ENCODE data around the gene OTUD7B. TPM values are rescaled to one million over a fixed set of nuclear protein-coding genes. Genes with fewer than 3 reads are reported as not detected.

Gene OTUD7B
- total RNA-seq, 1 donor from 2014 or later: 29.5 TPM

DNA sequence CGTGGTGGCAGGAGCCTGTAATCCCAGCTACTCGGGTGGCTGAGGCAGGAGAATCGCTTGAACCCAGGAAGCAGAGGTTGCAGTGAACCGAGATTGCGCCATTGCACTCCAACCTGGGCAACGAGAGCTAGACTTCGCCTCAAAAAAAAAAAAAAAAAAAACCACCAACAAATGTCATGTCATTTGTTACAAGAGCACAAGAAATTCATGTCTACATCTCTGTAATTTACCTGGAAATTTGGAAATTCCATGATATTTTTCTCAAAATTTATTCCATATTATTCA is 40.5 kb upstream of the OTUD7B start:
- DNase-seq: no peak
- TF ChIP-seq, protein P1, sequence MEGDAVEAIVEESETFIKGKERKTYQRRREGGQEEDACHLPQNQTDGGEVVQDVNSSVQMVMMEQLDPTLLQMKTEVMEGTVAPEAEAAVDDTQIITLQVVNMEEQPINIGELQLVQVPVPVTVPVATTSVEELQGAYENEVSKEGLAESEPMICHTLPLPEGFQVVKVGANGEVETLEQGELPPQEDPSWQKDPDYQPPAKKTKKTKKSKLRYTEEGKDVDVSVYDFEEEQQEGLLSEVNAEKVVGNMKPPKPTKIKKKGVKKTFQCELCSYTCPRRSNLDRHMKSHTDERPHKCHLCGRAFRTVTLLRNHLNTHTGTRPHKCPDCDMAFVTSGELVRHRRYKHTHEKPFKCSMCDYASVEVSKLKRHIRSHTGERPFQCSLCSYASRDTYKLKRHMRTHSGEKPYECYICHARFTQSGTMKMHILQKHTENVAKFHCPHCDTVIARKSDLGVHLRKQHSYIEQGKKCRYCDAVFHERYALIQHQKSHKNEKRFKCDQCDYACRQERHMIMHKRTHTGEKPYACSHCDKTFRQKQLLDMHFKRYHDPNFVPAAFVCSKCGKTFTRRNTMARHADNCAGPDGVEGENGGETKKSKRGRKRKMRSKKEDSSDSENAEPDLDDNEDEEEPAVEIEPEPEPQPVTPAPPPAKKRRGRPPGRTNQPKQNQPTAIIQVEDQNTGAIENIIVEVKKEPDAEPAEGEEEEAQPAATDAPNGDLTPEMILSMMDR (IDR thresholded peaks at IDR 0.05): no peak
- intact Hi-C loops (cut with DNase I): no loop called here

DNA sequence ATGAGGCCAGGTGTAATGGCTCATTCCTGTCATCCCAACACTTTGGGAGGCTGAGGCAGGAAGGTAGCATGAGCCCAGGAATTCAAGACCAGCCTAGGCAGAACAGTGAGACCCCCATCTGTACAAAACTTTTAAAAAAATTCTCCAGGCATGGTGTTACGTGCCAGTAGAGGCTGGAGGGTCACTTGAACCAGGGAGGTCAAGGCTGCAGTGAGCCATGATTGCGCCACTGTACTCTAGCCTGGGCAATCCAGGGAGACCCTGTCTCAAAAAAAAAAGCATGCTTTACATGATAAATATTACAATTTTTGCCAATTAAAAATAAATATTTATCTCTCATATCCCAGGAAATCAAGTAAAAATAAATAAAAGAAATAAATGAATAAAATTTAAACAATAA is 39.4 kb upstream of the OTUD7B start:
- intact Hi-C loops (cut with DNase I): loop anchor here (5.0 kb wide), 1 partner anchor 88 kb away; no protein-coding TSS in a partner anchor

More for the DNA sequence above, 40.5 kb upstream of the OTUD7B start:
- Histone ChIP-seq H3K4me3 (no peak overlapping the region), H3K36me3 (no peaks in the 10 kb centered on the region), H3K9me3 (no peaks in the 10 kb centered on the region), H3K27ac (no peak overlapping the region), H3K4me1 (no peaks in the 10 kb centered on the region), H3K27me3 (ENCODE audit: low read depth) (no peaks in the 10 kb centered on the region)
- peak in 1 of 2 donors; percentile 18 for ATAC-seq

DNA sequence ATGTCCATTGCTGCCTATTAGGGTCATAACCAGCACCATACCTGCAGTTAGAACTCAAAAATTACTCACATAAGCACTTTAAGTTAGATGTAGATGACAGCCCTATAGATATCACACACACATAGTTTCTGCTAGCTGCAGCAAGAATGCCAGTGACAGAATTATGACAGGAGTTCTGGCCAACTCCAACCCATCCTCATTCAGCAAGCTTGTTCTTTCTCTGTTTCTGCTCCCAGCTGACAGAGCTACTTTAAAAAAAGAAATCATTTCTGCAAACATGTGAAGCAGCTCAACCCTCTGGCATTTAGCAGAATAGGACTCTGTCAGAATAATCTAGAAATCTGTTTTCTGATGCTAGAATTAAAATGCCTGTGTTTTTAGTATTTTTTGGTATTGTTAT is 23.8 kb upstream of the OTUD7B start:
- TF ChIP-seq, protein P1 (IDR thresholded peaks at IDR 0.05): no peak
- no peaks in the 10 kb centered on the region for H3K9me3 ChIP-seq
- H3K27me3 ChIP-seq (ENCODE audit: low read depth): peaks cover 5% of the 10 kb centered on the region
- DNase-seq: no peak
- H3K4me1 ChIP-seq: no peaks in the 10 kb centered on the region
- H3K36me3 ChIP-seq: no peaks in the 10 kb centered on the region
- no peak overlapping the region for H3K27ac ChIP-seq
- H3K4me3 ChIP-seq: no peak overlapping the region
- intact Hi-C loops (cut with DNase I): no loop called here
- ATAC-seq: no peak

More for the DNA sequence above, 39.4 kb upstream of the OTUD7B start:
- H3K4me1 ChIP-seq: no peaks in the 10 kb centered on the region
- TF ChIP-seq, protein P1 (IDR thresholded peaks at IDR 0.05): no peak
- no peak overlapping the region for H3K4me3 ChIP-seq
- ATAC-seq (no peak), DNase-seq (no peak)
- no peak overlapping the region for H3K27ac ChIP-seq
- H3K36me3 ChIP-seq: no peaks in the 10 kb centered on the region
- no peaks in the 10 kb centered on the region for H3K9me3 ChIP-seq
- no peaks in the 10 kb centered on the region for H3K27me3 ChIP-seq (ENCODE audit: low read depth)

DNA sequence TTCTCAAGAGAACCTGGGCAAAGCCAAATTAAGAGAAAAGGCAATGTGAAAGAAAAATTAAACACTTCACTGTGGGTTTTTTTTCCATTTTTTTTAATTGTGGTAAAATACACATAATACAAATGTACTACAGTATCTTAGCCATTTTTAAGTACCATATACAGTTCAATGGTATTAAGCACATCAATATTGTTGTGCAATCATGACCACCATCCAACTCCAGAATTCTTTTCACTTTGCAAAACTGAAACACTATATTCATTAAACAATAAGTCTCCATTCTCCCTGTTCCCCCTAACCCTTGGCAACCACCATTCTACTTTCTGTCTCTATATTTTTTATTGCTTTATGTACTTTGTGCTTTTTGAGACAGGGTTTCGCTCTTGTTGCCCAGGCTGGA is 17.8 kb upstream of the OTUD7B start:
- no peaks in the 10 kb centered on the region for H3K36me3 ChIP-seq
- DNase-seq: no peak
- no peaks in the 10 kb centered on the region for H3K27me3 ChIP-seq (ENCODE audit: low read depth)

DNA sequence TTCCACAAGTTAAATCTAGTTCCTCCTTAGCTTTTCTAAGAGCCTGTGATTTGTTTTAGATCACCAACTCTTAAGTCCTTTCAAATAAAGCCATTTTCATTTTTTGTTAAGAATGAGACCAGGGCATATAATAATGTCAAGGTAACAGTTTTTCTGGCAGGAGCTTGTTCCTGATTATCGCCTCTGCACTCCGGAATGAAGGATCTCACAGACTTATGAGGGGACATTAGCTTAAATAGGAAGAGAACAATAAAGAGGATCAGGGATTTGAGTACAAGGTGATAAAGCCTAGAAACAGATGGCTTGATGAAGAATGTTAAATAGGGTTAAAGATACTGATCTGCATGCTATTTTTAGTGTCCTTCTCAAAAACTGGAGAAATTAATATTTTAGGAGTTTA is 13.6 kb upstream of the OTUD7B start:
- Histone ChIP-seq H3K27me3 (ENCODE audit: low read depth) (no peaks in the 10 kb centered on the region), H3K27ac (no peak overlapping the region), H3K4me3 (no peak overlapping the region), H3K36me3 (no peaks in the 10 kb centered on the region), H3K4me1 (peaks cover 4% of the 10 kb centered on the region), H3K9me3 (no peaks in the 10 kb centered on the region)
- intact Hi-C loops (cut with DNase I): no loop called here
- TF ChIP-seq, protein P1 (IDR thresholded peaks at IDR 0.05): no peak
- DNase-seq (no peak), ATAC-seq (no peak)

More for the DNA sequence above, 17.8 kb upstream of the OTUD7B start:
- intact Hi-C loops (cut with DNase I): no loop called here
- Histone ChIP-seq H3K4me3 (no peak overlapping the region), H3K4me1 (no peaks in the 10 kb centered on the region), H3K9me3 (no peaks in the 10 kb centered on the region), H3K27ac (no peak overlapping the region)
- no peak for ATAC-seq
- TF ChIP-seq, protein P1 (IDR thresholded peaks at IDR 0.05): no peak

DNA sequence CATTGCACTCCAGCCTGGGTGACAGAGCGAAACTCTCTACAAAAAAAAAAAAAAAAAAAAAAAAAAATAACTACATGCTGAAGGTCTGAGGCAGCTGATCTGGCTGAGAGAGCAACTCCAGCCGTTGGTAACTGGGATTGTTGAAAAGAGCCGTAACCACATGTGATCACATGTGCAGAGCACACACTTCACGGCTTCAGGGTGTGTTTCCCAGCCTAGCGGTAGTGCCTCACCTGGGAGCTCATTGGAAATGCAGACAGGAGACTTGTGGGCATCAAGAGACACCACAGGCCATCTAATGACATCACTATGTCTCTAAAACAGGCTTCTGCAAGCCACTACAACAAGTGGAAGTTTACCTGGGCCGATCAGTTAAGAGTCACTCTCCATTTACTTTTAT is 11.8 kb upstream of the OTUD7B start:
- Histone ChIP-seq H3K36me3 (no peaks in the 10 kb centered on the region), H3K9me3 (no peaks in the 10 kb centered on the region), H3K27ac (no peak overlapping the region), H3K4me3 (no peak overlapping the region), H3K27me3 (ENCODE audit: low read depth) (no peaks in the 10 kb centered on the region), H3K4me1 (peaks cover 11% of the 10 kb centered on the region)
- ATAC-seq (peak; percentile 54 to 60), DNase-seq (no peak)
- intact Hi-C loops (cut with DNase I): no loop called here
- TF ChIP-seq, protein P1 (IDR thresholded peaks at IDR 0.05): no peak

Measured in lower lobe of right lung (tissue), 2 donors.